ENCODE data around the gene NDUFB4.

Gene NDUFB4

GRCh38 chr3:120646771-120647432 is 50.8 kb downstream of the NDUFB4 start:
- no peak overlapping the region for H3K4me3 ChIP-seq (ENCODE audit: control insufficient read depth, low read depth, low read length)
- TF ChIP-seq, protein P1, sequence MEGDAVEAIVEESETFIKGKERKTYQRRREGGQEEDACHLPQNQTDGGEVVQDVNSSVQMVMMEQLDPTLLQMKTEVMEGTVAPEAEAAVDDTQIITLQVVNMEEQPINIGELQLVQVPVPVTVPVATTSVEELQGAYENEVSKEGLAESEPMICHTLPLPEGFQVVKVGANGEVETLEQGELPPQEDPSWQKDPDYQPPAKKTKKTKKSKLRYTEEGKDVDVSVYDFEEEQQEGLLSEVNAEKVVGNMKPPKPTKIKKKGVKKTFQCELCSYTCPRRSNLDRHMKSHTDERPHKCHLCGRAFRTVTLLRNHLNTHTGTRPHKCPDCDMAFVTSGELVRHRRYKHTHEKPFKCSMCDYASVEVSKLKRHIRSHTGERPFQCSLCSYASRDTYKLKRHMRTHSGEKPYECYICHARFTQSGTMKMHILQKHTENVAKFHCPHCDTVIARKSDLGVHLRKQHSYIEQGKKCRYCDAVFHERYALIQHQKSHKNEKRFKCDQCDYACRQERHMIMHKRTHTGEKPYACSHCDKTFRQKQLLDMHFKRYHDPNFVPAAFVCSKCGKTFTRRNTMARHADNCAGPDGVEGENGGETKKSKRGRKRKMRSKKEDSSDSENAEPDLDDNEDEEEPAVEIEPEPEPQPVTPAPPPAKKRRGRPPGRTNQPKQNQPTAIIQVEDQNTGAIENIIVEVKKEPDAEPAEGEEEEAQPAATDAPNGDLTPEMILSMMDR (conservative IDR thresholded peaks at IDR 0.05; ENCODE audit: control insufficient read depth, insufficient read depth, low read depth, low read length): no peak
- DNase-seq (ENCODE audit: low read depth): no peak

DNA sequence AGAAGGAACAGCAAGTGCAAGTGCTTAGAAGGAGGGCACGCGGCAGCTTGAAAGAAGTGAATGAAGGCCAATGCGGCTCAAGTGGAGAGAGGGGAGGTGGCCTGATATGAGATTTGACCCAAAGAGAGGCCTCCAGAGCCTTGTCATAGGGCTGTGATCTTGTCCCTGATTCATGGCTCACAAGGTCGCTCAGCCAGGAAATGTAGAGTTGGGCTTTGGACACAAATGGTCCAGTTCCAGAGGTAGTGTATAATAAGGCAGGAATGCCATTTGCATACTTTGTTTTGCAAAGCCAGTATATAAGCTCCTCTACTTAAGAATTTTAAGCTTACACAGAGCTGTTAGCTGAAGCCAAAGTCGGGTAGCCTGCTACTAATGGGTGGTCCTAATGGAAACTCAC is 52.2 kb downstream of the NDUFB4 start:
- TF ChIP-seq, protein P1 (conservative IDR thresholded peaks at IDR 0.05; ENCODE audit: control insufficient read depth, insufficient read depth, low read depth, low read length): no peak
- no peak for DNase-seq (ENCODE audit: low read depth)
- no peak overlapping the region for H3K4me3 ChIP-seq (ENCODE audit: control insufficient read depth, low read depth, low read length)

DNA sequence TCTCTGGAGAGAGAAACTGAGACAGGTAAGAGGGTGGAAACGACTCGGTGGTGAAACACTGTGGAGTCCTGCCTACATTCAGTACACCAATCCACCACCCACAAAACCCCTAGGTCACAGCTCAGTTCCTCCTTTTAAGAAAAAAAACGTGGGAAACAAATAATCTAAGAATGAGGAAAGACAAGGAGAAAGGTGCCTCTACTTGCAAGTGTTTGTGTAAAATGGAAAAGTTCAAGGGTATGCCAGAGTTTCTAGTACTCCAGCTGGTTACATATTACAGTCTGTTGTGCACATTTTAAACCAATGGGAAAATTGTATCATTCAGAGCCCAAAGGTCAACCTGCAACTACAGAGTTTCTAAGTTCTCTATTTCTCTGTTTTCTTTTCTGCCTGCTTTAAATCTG is 53.7 kb downstream of the NDUFB4 start:
- DNase-seq (ENCODE audit: low read depth): no peak
- TF ChIP-seq, protein P1 (conservative IDR thresholded peaks at IDR 0.05; ENCODE audit: control insufficient read depth, insufficient read depth, low read depth, low read length): no peak
- H3K4me3 ChIP-seq (ENCODE audit: control insufficient read depth, low read depth, low read length): no peak overlapping the region

GRCh38 chr3:120650311-120650710 is 54.2 kb downstream of the NDUFB4 start:
- TF ChIP-seq, protein P1 (conservative IDR thresholded peaks at IDR 0.05; ENCODE audit: control insufficient read depth, insufficient read depth, low read depth, low read length): no peak
- H3K4me3 ChIP-seq (ENCODE audit: control insufficient read depth, low read depth, low read length): no peak overlapping the region
- DNase-seq (ENCODE audit: low read depth): no peak
